ENCODE results near the gene ZNF236.

ZNF236 gene

GRCh38 chr18:77000527-77000926 is 178.2 kb downstream of the ZNF236 start:
- H3K27me3 ChIP-seq (ENCODE audit: low read depth, low read length), result peaks cover 25% of the 10 kb centered on the region
- no peaks in the 10 kb centered on the region for H3K9me3 ChIP-seq (ENCODE audit: insufficient read depth, low read length)
- H3K36me3 ChIP-seq (replicated peaks; ENCODE audit: low read depth, low read length), result no peaks in the 10 kb centered on the region
- H2AFZ ChIP-seq (ENCODE audit: low read depth, low read length), result no peak overlapping the region
- H3K4me2 ChIP-seq (ENCODE audit: low read length), result peak overlapping the region; percentile 21
- H3K9ac ChIP-seq (ENCODE audit: low read length), result no peak overlapping the region
- H4K20me1 ChIP-seq (ENCODE audit: insufficient read depth, low read length), result 0 out of 2 replicates have a peak, but pooled peaks cover 5% of the 10 kb centered on the region
- TF ChIP-seq EZH2phosphoT487 (IDR thresholded peaks at IDR 0.05; ENCODE audit: low read depth) (no peak), CTCF (IDR thresholded peaks at IDR 0.05; ENCODE audit: low read depth, low read length) (peak; percentile 100)
- no peak overlapping the region for H3K27ac ChIP-seq (ENCODE audit: low read length)
- H3K4me3 ChIP-seq (ENCODE audit: low read length), result no peak overlapping the region
- no peaks in the 10 kb centered on the region for H3K79me2 ChIP-seq (ENCODE audit: low read length)
- peaks cover 31% of the 10 kb centered on the region for H3K4me1 ChIP-seq (ENCODE audit: low read length)

- H4K20me1 ChIP-seq (ENCODE audit: insufficient read depth, low read length), result 0 out of 2 replicates have a peak, but pooled peaks cover 5% of the 10 kb centered on the region
- TF ChIP-seq CTCF (IDR thresholded peaks at IDR 0.05; ENCODE audit: low read depth, low read length) (no peak), EZH2phosphoT487 (IDR thresholded peaks at IDR 0.05; ENCODE audit: low read depth) (no peak)
- no peak overlapping the region for H3K9ac ChIP-seq (ENCODE audit: low read length)
- peaks cover 33% of the 10 kb centered on the region for H3K4me1 ChIP-seq (ENCODE audit: low read length)
- H3K9me3 ChIP-seq (ENCODE audit: insufficient read depth, low read length), result no peaks in the 10 kb centered on the region
- no peak overlapping the region for H3K4me2 ChIP-seq (ENCODE audit: low read length)
- no peaks in the 10 kb centered on the region for H3K36me3 ChIP-seq (replicated peaks; ENCODE audit: low read depth, low read length)
- no peak overlapping the region for H3K27ac ChIP-seq (ENCODE audit: low read length)
- H3K4me3 ChIP-seq (ENCODE audit: low read length), result no peak overlapping the region
- peaks cover 20% of the 10 kb centered on the region for H3K27me3 ChIP-seq (ENCODE audit: low read depth, low read length)
- no peak overlapping the region for H2AFZ ChIP-seq (ENCODE audit: low read depth, low read length)
- H3K79me2 ChIP-seq (ENCODE audit: low read length), result no peaks in the 10 kb centered on the region
Observed at GRCh38 chr18:77001041-77001440, 178.7 kb downstream of the ZNF236 start.

- Histone ChIP-seq H3K4me3 (ENCODE audit: low read length) (no peak overlapping the region), H3K4me2 (ENCODE audit: low read length) (peak overlapping the region; percentile 15), H3K79me2 (ENCODE audit: low read length) (no peaks in the 10 kb centered on the region), H3K36me3 (replicated peaks; ENCODE audit: low read depth, low read length) (no peaks in the 10 kb centered on the region), H3K4me1 (ENCODE audit: low read length) (peaks cover 33% of the 10 kb centered on the region), H3K9ac (ENCODE audit: low read length) (no peak overlapping the region), H2AFZ (ENCODE audit: low read depth, low read length) (no peak overlapping the region), H4K20me1 (ENCODE audit: insufficient read depth, low read length) (0 out of 2 replicates have a peak, but pooled peaks cover 5% of the 10 kb centered on the region), H3K9me3 (ENCODE audit: insufficient read depth, low read length) (no peaks in the 10 kb centered on the region), H3K27ac (ENCODE audit: low read length) (no peak overlapping the region), H3K27me3 (ENCODE audit: low read depth, low read length) (peaks cover 14% of the 10 kb centered on the region)
- TF ChIP-seq CTCF (IDR thresholded peaks at IDR 0.05; ENCODE audit: low read depth, low read length) (no peak), EZH2phosphoT487 (IDR thresholded peaks at IDR 0.05; ENCODE audit: low read depth) (no peak)
Observed at GRCh38 chr18:77001979-77002378, 179.6 kb downstream of the ZNF236 start.

- Histone ChIP-seq H3K9ac (ENCODE audit: low read length) (no peak overlapping the region), H3K36me3 (replicated peaks; ENCODE audit: low read depth, low read length) (no peaks in the 10 kb centered on the region), H3K27me3 (ENCODE audit: low read depth, low read length) (peaks cover 14% of the 10 kb centered on the region), H3K4me2 (ENCODE audit: low read length) (peak overlapping the region; percentile 15), H2AFZ (ENCODE audit: low read depth, low read length) (no peak overlapping the region), H4K20me1 (ENCODE audit: insufficient read depth, low read length) (peaks cover 5% of the 10 kb centered on the region; the same call in 1 of the 2 replicates), H3K27ac (ENCODE audit: low read length) (no peak overlapping the region), H3K79me2 (ENCODE audit: low read length) (no peaks in the 10 kb centered on the region), H3K9me3 (ENCODE audit: insufficient read depth, low read length) (no peaks in the 10 kb centered on the region), H3K4me1 (ENCODE audit: low read length) (peaks cover 33% of the 10 kb centered on the region), H3K4me3 (ENCODE audit: low read length) (no peak overlapping the region)
- TF ChIP-seq CTCF (IDR thresholded peaks at IDR 0.05; ENCODE audit: low read depth, low read length) (no peak), EZH2phosphoT487 (IDR thresholded peaks at IDR 0.05; ENCODE audit: low read depth) (no peak)
Observed at GRCh38 chr18:77002496-77002895, 180.1 kb downstream of the ZNF236 start.
